ENCODE data around the gene GOLGA7B.

GRCh38 chr10:97849103-97849686, 448 bp upstream of the GOLGA7B start:
- no peak; the same call in 1 of the 2 replicates for TF ChIP-seq EP300 (IDR thresholded peaks at IDR 0.05; ENCODE audit: borderline replicate concordance)
- TF ChIP-seq, protein P1, sequence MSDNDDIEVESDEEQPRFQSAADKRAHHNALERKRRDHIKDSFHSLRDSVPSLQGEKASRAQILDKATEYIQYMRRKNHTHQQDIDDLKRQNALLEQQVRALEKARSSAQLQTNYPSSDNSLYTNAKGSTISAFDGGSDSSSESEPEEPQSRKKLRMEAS (IDR thresholded peaks at IDR 0.05), result no peak
- TF ChIP-seq TCF12 (IDR thresholded peaks at IDR 0.05; ENCODE audit: low read depth), result no peak

Measured in Ishikawa (cell line).